Fibroblast of lung (primary cell): ENCODE measurements around the gene CHRM4. TPM values are rescaled to one million over a fixed set of nuclear protein-coding genes. Genes with fewer than 3 reads are reported as not detected.

Source experiments
- DNase-seq, 2 donors: peaks; one replicate each; pipeline versions ENCODE4 v3.0.0 to v3.0.0-alpha.2; 2010; ENCODE audit warnings: low read depth in 2 of 2
- H2AFZ ChIP-seq: 2 replicates; pipeline ENCODE4 v1.5.1; 2012; ENCODE audit warnings: low read length, control low read depth, inconsistent platforms
- H3K27ac ChIP-seq: 2 replicates; pipeline ENCODE4 v1.5.1; 2011; ENCODE audit warnings: low read length, control low read depth; ENCODE audit not compliant: insufficient read depth
- H3K27me3 ChIP-seq: 2 replicates; pipeline ENCODE4 v1.5.1; 2011; ENCODE audit warnings: mild to moderate bottlenecking, low read length; ENCODE audit not compliant: control insufficient read depth, insufficient read depth
- H3K36me3 ChIP-seq: 2 replicates; pipeline ENCODE4 v1.5.1; 2011; ENCODE audit warnings: low read length; ENCODE audit not compliant: control insufficient read depth, insufficient read depth
- H3K4me1 ChIP-seq: 2 replicates; pipeline ENCODE4 v1.5.1; 2011; ENCODE audit warnings: low read length; ENCODE audit not compliant: control insufficient read depth, insufficient read depth; ENCODE audit errors: extremely low read depth
- H3K4me2 ChIP-seq: 2 replicates; pipeline ENCODE4 v1.5.1; 2011; ENCODE audit warnings: low read length, control low read depth; ENCODE audit not compliant: insufficient read depth; ENCODE audit errors: extremely low read depth
- H3K4me3 ChIP-seq, 4 experiments: fragments of 200-600 bp in 1 of 4; sonication (generic) in 1 of 4; replicated peaks in 1 of 4; 2 replicates each; pipeline ENCODE4 v1.5.1; 2011 to 2016; ENCODE audit warnings: low read length in 4 of 4, low read depth in 3 of 4, mild to moderate bottlenecking in 3 of 4, control low read depth in 2 of 4, inconsistent platforms in 1 of 4, mixed read lengths in 1 of 4; ENCODE audit not compliant: insufficient read depth in 1 of 4; ENCODE audit errors: control extremely low read depth in 1 of 4
- H3K79me2 ChIP-seq: 2 replicates; pipeline ENCODE4 v1.5.1; 2012; ENCODE audit warnings: mild to moderate bottlenecking, low read length, inconsistent platforms; ENCODE audit not compliant: control insufficient read depth, insufficient read depth
- H3K9ac ChIP-seq: 2 replicates; pipeline ENCODE4 v1.5.1; 2011; ENCODE audit warnings: mild to moderate bottlenecking, low read length, control low read depth; ENCODE audit not compliant: insufficient read depth
- H3K9me3 ChIP-seq: 2 replicates; pipeline ENCODE4 v1.5.1; 2012; ENCODE audit warnings: low read depth, low read length; ENCODE audit not compliant: control insufficient read depth, insufficient read depth
- H4K20me1 ChIP-seq: 2 replicates; pipeline ENCODE4 v1.5.1; 2011; ENCODE audit warnings: low read length; ENCODE audit not compliant: control insufficient read depth, insufficient read depth; ENCODE audit errors: extremely low read depth
- EZH2 ChIP-seq: IDR thresholded peaks from 2 replicates; pipeline ENCODE4 v1.5.1; 2012; ENCODE audit warnings: low read length, control low read depth, mild to moderate bottlenecking; ENCODE audit errors: missing control alignments
- polyA plus RNA-seq, 2 donors: library from polyadenylated mRNA; depleted of rRNA in 1 of 2; stranded (reverse) in 1 of 2; unstranded in 1 of 2; fragments of >200 nt; gene quantifications; 2 replicates each; pipeline ENCODE4 v1.2.1, GENCODE V29; 2011 to 2012; ENCODE audit warnings: missing spikeins in 1 of 2
- total RNA-seq: library from RNA; depleted of rRNA; stranded (reverse); fragments of >200 nt; gene quantifications from 2 replicates; pipeline ENCODE4 v1.2.1, GENCODE V29; 2014
- TF ChIP-seq, protein P1 (sequence below), 2 donors: IDR thresholded peaks in 1 of 2; conservative IDR thresholded peaks in 1 of 2; 1 replicate in 1 of 2; 2 replicates in 1 of 2; pipeline ENCODE4 v1.5.1; 2011 to 2012; ENCODE audit warnings: low read length in 2 of 2, control low read depth in 1 of 2, inconsistent platforms in 1 of 2, low read depth in 1 of 2, mild to moderate bottlenecking in 1 of 2

Gene CHRM4
- total and polyA plus RNA-seq, 2 donors (not counting 1 experiment from before 2014, with no cell fraction given) = 0.05 TPM; not detected in 1

DNA sequence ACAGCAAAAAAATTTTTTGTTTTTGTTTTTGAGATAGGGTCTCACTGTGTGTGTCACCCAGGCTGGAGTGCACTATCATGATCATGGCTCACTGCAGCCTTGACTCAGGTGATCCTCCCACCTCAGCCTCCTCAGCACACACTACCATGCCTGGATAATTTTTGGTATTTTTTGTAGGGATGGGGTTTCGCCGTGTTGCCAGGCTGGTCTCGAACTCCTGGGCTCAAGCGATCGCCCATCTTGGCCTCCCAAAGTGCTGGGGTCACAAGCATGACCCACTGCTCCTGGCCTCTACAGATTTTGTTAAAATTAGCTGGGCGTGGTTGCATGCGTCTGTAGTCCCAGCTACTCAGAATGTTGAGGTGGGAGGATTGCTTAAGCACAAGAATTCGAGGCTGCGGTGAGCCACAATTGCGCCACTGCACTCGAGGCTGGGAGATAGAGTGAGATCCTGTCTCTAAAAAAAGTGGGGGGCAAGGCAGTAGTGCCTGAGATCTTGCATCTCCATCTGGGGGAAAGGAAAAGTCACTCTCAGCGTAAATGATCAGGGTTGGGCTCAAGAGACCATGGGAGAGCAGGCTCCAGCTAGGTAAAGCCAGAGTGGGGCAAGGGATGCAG is 54.9 kb downstream of the CHRM4 start:
- Histone ChIP-seq H3K79me2 (no peaks in the 10 kb centered on the region), H3K27ac (no peak overlapping the region), H3K9ac (no peak overlapping the region), H3K4me1 (peaks cover 2% of the 10 kb centered on the region), H3K4me3 (no peak overlapping the region), H3K4me2 (no peak overlapping the region), H2AFZ (no peak overlapping the region), H3K27me3 (peaks cover 31% of the 10 kb centered on the region), H3K36me3 (no peaks in the 10 kb centered on the region), H3K9me3 (no peaks in the 10 kb centered on the region), H4K20me1 (no peaks in the 10 kb centered on the region)
- DNase-seq = peak in 1 of 2 donors; percentile 43
- no peak for TF ChIP-seq EZH2
- TF ChIP-seq, protein P1, sequence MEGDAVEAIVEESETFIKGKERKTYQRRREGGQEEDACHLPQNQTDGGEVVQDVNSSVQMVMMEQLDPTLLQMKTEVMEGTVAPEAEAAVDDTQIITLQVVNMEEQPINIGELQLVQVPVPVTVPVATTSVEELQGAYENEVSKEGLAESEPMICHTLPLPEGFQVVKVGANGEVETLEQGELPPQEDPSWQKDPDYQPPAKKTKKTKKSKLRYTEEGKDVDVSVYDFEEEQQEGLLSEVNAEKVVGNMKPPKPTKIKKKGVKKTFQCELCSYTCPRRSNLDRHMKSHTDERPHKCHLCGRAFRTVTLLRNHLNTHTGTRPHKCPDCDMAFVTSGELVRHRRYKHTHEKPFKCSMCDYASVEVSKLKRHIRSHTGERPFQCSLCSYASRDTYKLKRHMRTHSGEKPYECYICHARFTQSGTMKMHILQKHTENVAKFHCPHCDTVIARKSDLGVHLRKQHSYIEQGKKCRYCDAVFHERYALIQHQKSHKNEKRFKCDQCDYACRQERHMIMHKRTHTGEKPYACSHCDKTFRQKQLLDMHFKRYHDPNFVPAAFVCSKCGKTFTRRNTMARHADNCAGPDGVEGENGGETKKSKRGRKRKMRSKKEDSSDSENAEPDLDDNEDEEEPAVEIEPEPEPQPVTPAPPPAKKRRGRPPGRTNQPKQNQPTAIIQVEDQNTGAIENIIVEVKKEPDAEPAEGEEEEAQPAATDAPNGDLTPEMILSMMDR (conservative IDR thresholded peaks at IDR 0.05 in 1 of 2, IDR thresholded peaks at IDR 0.05 in 1 of 2; ENCODE audit: low read depth in 1 of 2, low read length in 2 of 2) = no peak

DNA sequence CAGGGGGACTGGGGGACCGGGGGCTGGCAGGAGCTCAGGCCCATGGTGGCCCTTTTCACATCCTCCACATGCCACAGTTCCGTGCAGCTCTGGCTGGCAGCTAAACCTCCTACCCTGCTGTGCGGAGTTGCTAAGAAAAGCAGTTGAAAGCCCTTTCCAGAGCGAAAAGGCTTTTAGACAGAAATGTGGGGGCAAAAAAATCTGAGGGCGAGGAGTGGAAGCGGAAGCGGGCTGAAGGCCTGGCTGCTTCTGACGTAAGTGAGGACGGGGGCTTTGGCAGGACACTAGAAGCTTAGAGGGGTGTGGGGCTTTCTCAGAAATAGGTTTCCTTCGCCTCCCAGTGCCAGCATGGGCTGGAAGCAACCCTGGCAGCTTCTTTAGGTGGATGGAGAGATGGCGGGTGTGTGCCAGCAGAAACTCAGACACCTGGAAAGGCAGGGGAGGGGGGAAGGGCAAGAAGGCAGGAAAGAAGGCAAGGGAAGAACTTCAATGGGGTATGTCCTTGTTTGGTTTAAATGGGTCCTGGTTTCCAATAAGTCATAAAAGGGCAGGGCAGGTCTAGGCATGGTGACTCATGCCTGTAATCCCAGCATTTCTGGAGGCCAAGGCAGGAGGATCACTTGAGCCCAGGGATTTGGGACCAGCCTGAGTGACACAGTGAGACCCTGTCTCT is 55.5 kb downstream of the CHRM4 start:
- H3K4me2 ChIP-seq = no peak overlapping the region
- peaks cover 37% of the 10 kb centered on the region for H3K27me3 ChIP-seq
- no peak for TF ChIP-seq EZH2
- TF ChIP-seq, protein P1 (conservative IDR thresholded peaks at IDR 0.05 in 1 of 2, IDR thresholded peaks at IDR 0.05 in 1 of 2; ENCODE audit: low read depth in 1 of 2, low read length in 2 of 2) = no peak
- H3K9ac ChIP-seq = no peak overlapping the region
- H3K4me1 ChIP-seq = peaks cover 2% of the 10 kb centered on the region
- H4K20me1 ChIP-seq = no peaks in the 10 kb centered on the region
- H3K27ac ChIP-seq = no peak overlapping the region
- DNase-seq = no peak
- no peaks in the 10 kb centered on the region for H3K9me3 ChIP-seq
- H3K4me3 ChIP-seq = no peak overlapping the region
- no peak overlapping the region for H2AFZ ChIP-seq
- no peaks in the 10 kb centered on the region for H3K36me3 ChIP-seq
- H3K79me2 ChIP-seq = no peaks in the 10 kb centered on the region

DNA sequence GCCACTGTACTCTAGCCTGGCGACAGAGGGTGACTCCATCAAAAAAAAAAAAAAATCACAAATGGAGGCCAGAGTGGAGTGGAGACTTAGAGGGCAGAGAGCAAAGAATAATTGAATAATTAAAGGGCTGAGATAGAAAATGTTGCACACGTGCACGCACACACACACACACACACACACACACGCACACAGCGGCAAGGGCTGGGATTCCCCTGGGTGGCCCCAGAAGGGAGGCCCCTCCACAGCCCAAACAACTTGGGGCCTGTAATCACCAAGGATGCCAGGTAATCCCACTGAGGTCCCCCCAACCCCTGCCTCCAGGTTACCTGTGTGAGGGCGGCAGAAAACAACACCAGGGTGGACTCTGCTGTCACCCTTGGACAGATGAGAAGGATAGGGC is 56.3 kb downstream of the CHRM4 start:
- Histone ChIP-seq H3K79me2 (no peaks in the 10 kb centered on the region), H3K27me3 (peaks cover 42% of the 10 kb centered on the region), H3K4me1 (peaks cover 2% of the 10 kb centered on the region), H3K9me3 (no peaks in the 10 kb centered on the region), H4K20me1 (no peaks in the 10 kb centered on the region), H3K4me3 (no peak overlapping the region), H3K27ac (no peak overlapping the region), H3K4me2 (no peak overlapping the region), H3K9ac (no peak overlapping the region), H3K36me3 (no peaks in the 10 kb centered on the region), H2AFZ (no peak overlapping the region)
- no peak for TF ChIP-seq EZH2
- TF ChIP-seq, protein P1 (conservative IDR thresholded peaks at IDR 0.05 in 1 of 2, IDR thresholded peaks at IDR 0.05 in 1 of 2; ENCODE audit: low read depth in 1 of 2, low read length in 2 of 2) = no peak
- DNase-seq = no peak
